A673 (cell line): ENCODE results near the gene CRB2. TPM values are rescaled to one million over a fixed set of nuclear protein-coding genes. Genes with fewer than 3 reads are reported as not detected.

Experiments
- BruUV-seq: library from RNA; stranded (reverse); fragments of 400-500 nt; replicated peaks from 2 replicates; lab custom pipeline; 2021; lab: Mats Ljungman, UMichigan
- CTCF ChIA-PET: fragments of 300-600 bp; sonication (Branson Sonifier 250); formaldehyde crosslinking; loops from one replicate; lab custom pipeline; 2022; ENCODE audit warnings: antibody characterized with exemption; lab: Charles Lee
- POLR2A ChIA-PET: fragments of 300-600 bp; sonication (Branson Sonifier 250); formaldehyde crosslinking; loops from one replicate; lab custom pipeline; 2022; ENCODE audit warnings: antibody characterized with exemption; ENCODE audit not compliant: low non-redundant PET; lab: Charles Lee
- DNase-seq: peaks from one replicate; pipeline ENCODE4 v3.0.0-alpha.2; 2015; ENCODE audit warnings: low spot score
- H3K27ac ChIP-seq: fragments of 200-600 bp; sonication (generic); 2 replicates; pipeline ENCODE4 v1.5.1; 2016; ENCODE audit warnings: mixed run types, low read depth, mild to moderate bottlenecking, mixed read lengths, antibody characterized with exemption, low read length; ENCODE audit not compliant: poor library complexity, severe bottlenecking
- H3K27me3 ChIP-seq: fragments of 200-600 bp; sonication (generic); replicated peaks from 2 replicates; pipeline ENCODE4 v1.6.1; 2017; ENCODE audit warnings: mixed run types, low read depth, mild to moderate bottlenecking, mixed read lengths, antibody characterized with exemption, low read length; ENCODE audit not compliant: insufficient read depth, poor library complexity
- H3K36me3 ChIP-seq: fragments of 200-600 bp; sonication (generic); 2 replicates; pipeline ENCODE4 v1.6.1; 2016; ENCODE audit warnings: mixed run types, mild to moderate bottlenecking, mixed read lengths, antibody characterized with exemption, low read length; ENCODE audit not compliant: insufficient read depth, poor library complexity, severe bottlenecking
- H3K4me1 ChIP-seq: fragments of 200-600 bp; sonication (generic); 2 replicates; pipeline ENCODE4 v1.6.1; 2017; ENCODE audit warnings: mixed run types, mild to moderate bottlenecking, mixed read lengths, antibody characterized with exemption, low read length; ENCODE audit not compliant: insufficient read depth, poor library complexity, severe bottlenecking
- H3K4me3 ChIP-seq: fragments of 200-600 bp; sonication (generic); 2 replicates; pipeline ENCODE4 v1.5.1; 2016; ENCODE audit warnings: low read depth, mixed run types, mild to moderate bottlenecking, mixed read lengths, low read length; ENCODE audit not compliant: poor library complexity, severe bottlenecking
- H3K9me3 ChIP-seq: fragments of 200-600 bp; sonication (generic); 2 replicates; pipeline ENCODE4 v1.6.1; 2016; ENCODE audit warnings: mixed run types, low read depth, mild to moderate bottlenecking, mixed read lengths, antibody characterized with exemption, low read length; ENCODE audit not compliant: poor library complexity, severe bottlenecking
- EZH2 ChIP-seq: fragments of 200-600 bp; sonication (generic); IDR thresholded peaks from 2 replicates; pipeline ENCODE4 v1.6.1; 2017; ENCODE audit warnings: borderline replicate concordance, low read depth, mild to moderate bottlenecking, mixed read lengths, antibody characterized with exemption, low read length; ENCODE audit not compliant: poor library complexity, severe bottlenecking
- intact Hi-C: fragments of 100-400 bp; cut with micrococcal nuclease; formaldehyde crosslinking; loops from one replicate; pipeline ENCODE4 v1.10.0; 2022; ENCODE audit not compliant: unreplicated experiment
- total RNA-seq: library from RNA; stranded (reverse); gene quantifications from 2 replicates; pipeline ENCODE4 v1.2.3, GENCODE V29; 2021
- TF ChIP-seq, protein P1 (sequence below): fragments of 300-800, 200-600 bp; sonication (generic); conservative IDR thresholded peaks from 2 replicates; pipeline ENCODE4 v1.5.1; 2017; ENCODE audit warnings: low read depth, mild to moderate bottlenecking, antibody characterized with exemption, low read length, moderate library complexity, mixed read lengths

Gene CRB2
- total RNA-seq, 1 experiment from 2014 or later: 0.47 TPM

DNA sequence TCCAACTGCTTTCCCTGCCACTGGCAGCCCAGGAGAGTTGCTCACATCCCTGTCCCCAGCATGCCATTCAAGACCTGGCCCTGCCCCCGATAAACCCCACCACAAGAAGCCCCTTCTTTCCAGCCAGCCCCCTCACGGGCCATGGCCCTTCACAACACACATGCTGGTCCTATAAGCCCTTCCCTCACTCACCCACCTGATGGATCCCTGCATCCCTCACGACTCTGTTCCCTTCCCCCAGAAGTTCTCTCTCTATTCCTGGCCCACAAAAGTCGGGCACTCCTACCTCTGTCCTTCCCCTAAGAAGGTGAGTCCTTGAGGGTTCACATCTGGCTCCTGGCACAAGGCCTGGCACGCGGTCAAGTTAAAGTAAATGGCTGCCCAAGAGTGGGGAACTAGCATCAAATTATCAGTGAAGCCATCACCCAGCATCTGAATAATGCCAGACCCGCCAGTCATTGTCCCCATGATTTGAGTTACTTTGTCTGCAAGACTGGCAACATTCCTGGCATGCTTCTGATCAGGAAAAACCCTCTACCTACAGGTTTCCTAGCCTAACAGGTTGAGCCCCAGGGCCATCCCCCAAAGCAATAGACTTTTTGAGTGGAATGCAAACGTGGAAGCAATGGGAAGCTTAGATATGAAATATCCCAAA is 65.9 kb downstream of the CRB2 start:
- no peak for DNase-seq
- H3K9me3 ChIP-seq: no peaks in the 10 kb centered on the region
- ChIA-PET CTCF (no interaction called here), POLR2A (no interaction called here)
- intact Hi-C loops: no loop called here
- no peaks in the 10 kb centered on the region for H3K36me3 ChIP-seq
- TF ChIP-seq, protein P1, sequence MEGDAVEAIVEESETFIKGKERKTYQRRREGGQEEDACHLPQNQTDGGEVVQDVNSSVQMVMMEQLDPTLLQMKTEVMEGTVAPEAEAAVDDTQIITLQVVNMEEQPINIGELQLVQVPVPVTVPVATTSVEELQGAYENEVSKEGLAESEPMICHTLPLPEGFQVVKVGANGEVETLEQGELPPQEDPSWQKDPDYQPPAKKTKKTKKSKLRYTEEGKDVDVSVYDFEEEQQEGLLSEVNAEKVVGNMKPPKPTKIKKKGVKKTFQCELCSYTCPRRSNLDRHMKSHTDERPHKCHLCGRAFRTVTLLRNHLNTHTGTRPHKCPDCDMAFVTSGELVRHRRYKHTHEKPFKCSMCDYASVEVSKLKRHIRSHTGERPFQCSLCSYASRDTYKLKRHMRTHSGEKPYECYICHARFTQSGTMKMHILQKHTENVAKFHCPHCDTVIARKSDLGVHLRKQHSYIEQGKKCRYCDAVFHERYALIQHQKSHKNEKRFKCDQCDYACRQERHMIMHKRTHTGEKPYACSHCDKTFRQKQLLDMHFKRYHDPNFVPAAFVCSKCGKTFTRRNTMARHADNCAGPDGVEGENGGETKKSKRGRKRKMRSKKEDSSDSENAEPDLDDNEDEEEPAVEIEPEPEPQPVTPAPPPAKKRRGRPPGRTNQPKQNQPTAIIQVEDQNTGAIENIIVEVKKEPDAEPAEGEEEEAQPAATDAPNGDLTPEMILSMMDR: no peak
- TF ChIP-seq EZH2: no peak
- no peak overlapping the region for H3K4me3 ChIP-seq
- H3K27ac ChIP-seq: no peak overlapping the region
- BruUV-seq: no TSS peak
- H3K27me3 ChIP-seq: no peaks in the 10 kb centered on the region
- H3K4me1 ChIP-seq: no peaks in the 10 kb centered on the region

DNA sequence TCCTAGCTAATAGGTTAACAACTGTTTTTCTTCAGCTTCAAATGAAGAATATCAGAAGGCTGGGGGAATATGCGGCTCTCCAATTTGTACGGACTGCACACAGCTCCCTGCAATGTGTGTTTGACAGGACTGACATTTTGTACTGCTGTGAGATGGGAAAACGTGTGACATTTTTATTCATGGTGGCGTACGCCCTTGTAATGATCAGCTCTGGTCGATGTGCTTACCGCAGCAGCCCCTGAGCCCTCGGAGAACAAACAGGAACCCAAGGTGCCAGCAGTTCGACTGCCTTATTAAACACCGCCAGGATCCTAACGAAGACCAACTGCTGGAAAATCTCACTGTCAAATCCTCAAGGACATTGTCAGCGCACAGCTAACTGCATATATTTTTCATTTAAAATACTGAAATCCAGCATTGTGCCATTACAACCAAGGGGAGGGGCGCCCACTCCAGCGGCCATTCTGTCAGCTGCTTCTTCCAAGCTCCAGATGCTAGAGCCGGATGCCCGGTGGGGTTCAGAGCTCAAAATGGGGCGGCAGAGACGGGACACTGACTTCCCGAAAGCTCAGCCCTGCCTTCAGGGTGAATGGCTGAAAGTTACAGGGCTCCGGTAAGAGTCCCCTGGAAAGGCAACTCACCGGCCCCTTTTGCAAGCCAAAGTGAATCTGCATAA is 66.8 kb downstream of the CRB2 start:
- TF ChIP-seq, protein P1: no peak
- TF ChIP-seq EZH2: no peak
- no peak for DNase-seq
- intact Hi-C loops: no loop called here
- POLR2A ChIA-PET: no interaction called here
- H3K27me3 ChIP-seq: no peaks in the 10 kb centered on the region
- CTCF ChIA-PET: no interaction called here
- no peaks in the 10 kb centered on the region for H3K9me3 ChIP-seq
- no peaks in the 10 kb centered on the region for H3K4me1 ChIP-seq
- H3K27ac ChIP-seq: no peak overlapping the region
- no peaks in the 10 kb centered on the region for H3K36me3 ChIP-seq
- no peak overlapping the region for H3K4me3 ChIP-seq
- no TSS peak for BruUV-seq

DNA sequence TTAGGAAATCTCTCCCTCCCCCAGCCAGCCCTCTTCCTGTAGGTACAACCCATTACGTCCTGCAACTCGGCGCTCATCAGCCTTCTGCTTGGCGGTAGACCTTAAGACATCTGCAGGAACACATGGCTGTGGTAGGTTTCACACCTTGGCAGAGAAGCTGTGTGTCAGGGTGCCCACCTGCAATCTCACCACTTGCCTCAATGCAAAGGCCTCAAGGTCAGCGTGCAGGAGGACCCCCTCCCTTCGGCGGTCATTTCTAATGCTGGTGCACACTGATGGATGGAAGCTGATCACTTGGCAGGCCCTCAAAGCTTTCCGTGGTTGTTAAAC is 67.3 kb downstream of the CRB2 start:
- no peak overlapping the region for H3K27ac ChIP-seq
- H3K4me3 ChIP-seq: no peak overlapping the region
- POLR2A ChIA-PET: no interaction called here
- no peaks in the 10 kb centered on the region for H3K36me3 ChIP-seq
- CTCF ChIA-PET: no interaction called here
- DNase-seq: no peak
- no peak for TF ChIP-seq EZH2
- TF ChIP-seq, protein P1: no peak
- H3K9me3 ChIP-seq: no peaks in the 10 kb centered on the region
- H3K27me3 ChIP-seq: no peaks in the 10 kb centered on the region
- no TSS peak for BruUV-seq
- no peaks in the 10 kb centered on the region for H3K4me1 ChIP-seq
- intact Hi-C loops: no loop called here
